Fibroblast of lung (primary cell): ENCODE results near the gene TMEM131. TPM values are rescaled to one million over a fixed set of nuclear protein-coding genes. Genes with fewer than 3 reads are reported as not detected.

ENCODE experiments used
- DNase-seq, 2 donors: peaks; one replicate each; pipeline versions ENCODE4 v3.0.0 to v3.0.0-alpha.2; 2010; ENCODE audit warnings: low read depth in 2 of 2
- H2AFZ ChIP-seq: 2 replicates; pipeline ENCODE4 v1.5.1; 2012; ENCODE audit warnings: low read length, control low read depth, inconsistent platforms
- H3K27ac ChIP-seq: 2 replicates; pipeline ENCODE4 v1.5.1; 2011; ENCODE audit warnings: low read length, control low read depth; ENCODE audit not compliant: insufficient read depth
- H3K27me3 ChIP-seq: 2 replicates; pipeline ENCODE4 v1.5.1; 2011; ENCODE audit warnings: mild to moderate bottlenecking, low read length; ENCODE audit not compliant: control insufficient read depth, insufficient read depth
- H3K36me3 ChIP-seq: 2 replicates; pipeline ENCODE4 v1.5.1; 2011; ENCODE audit warnings: low read length; ENCODE audit not compliant: control insufficient read depth, insufficient read depth
- H3K4me1 ChIP-seq: 2 replicates; pipeline ENCODE4 v1.5.1; 2011; ENCODE audit warnings: low read length; ENCODE audit not compliant: control insufficient read depth, insufficient read depth; ENCODE audit errors: extremely low read depth
- H3K4me2 ChIP-seq: 2 replicates; pipeline ENCODE4 v1.5.1; 2011; ENCODE audit warnings: low read length, control low read depth; ENCODE audit not compliant: insufficient read depth; ENCODE audit errors: extremely low read depth
- H3K4me3 ChIP-seq, 4 experiments: fragments of 200-600 bp in 1 of 4; sonication (generic) in 1 of 4; replicated peaks in 1 of 4; 2 replicates each; pipeline ENCODE4 v1.5.1; 2011 to 2016; ENCODE audit warnings: low read length in 4 of 4, low read depth in 3 of 4, mild to moderate bottlenecking in 3 of 4, control low read depth in 2 of 4, inconsistent platforms in 1 of 4, mixed read lengths in 1 of 4; ENCODE audit not compliant: insufficient read depth in 1 of 4; ENCODE audit errors: control extremely low read depth in 1 of 4
- H3K79me2 ChIP-seq: 2 replicates; pipeline ENCODE4 v1.5.1; 2012; ENCODE audit warnings: mild to moderate bottlenecking, low read length, inconsistent platforms; ENCODE audit not compliant: control insufficient read depth, insufficient read depth
- H3K9ac ChIP-seq: 2 replicates; pipeline ENCODE4 v1.5.1; 2011; ENCODE audit warnings: mild to moderate bottlenecking, low read length, control low read depth; ENCODE audit not compliant: insufficient read depth
- H3K9me3 ChIP-seq: 2 replicates; pipeline ENCODE4 v1.5.1; 2012; ENCODE audit warnings: low read depth, low read length; ENCODE audit not compliant: control insufficient read depth, insufficient read depth
- H4K20me1 ChIP-seq: 2 replicates; pipeline ENCODE4 v1.5.1; 2011; ENCODE audit warnings: low read length; ENCODE audit not compliant: control insufficient read depth, insufficient read depth; ENCODE audit errors: extremely low read depth
- CTCF ChIP-seq, 2 donors: IDR thresholded peaks in 1 of 2; conservative IDR thresholded peaks in 1 of 2; 1 replicate in 1 of 2; 2 replicates in 1 of 2; pipeline ENCODE4 v1.5.1; 2011 to 2012; ENCODE audit warnings: low read length in 2 of 2, control low read depth in 1 of 2, inconsistent platforms in 1 of 2, low read depth in 1 of 2, mild to moderate bottlenecking in 1 of 2
- EZH2 ChIP-seq: IDR thresholded peaks from 2 replicates; pipeline ENCODE4 v1.5.1; 2012; ENCODE audit warnings: low read length, control low read depth, mild to moderate bottlenecking; ENCODE audit errors: missing control alignments
- polyA plus RNA-seq, 2 donors: library from polyadenylated mRNA; depleted of rRNA in 1 of 2; stranded (reverse) in 1 of 2; unstranded in 1 of 2; fragments of >200 nt; gene quantifications; 2 replicates each; pipeline ENCODE4 v1.2.1, GENCODE V29; 2011 to 2012; ENCODE audit warnings: missing spikeins in 1 of 2
- total RNA-seq: library from RNA; depleted of rRNA; stranded (reverse); fragments of >200 nt; gene quantifications from 2 replicates; pipeline ENCODE4 v1.2.1, GENCODE V29; 2014

The TMEM131 gene
- total and polyA plus RNA-seq, 2 donors (not counting 1 experiment from before 2014, with no cell fraction given) = 18.1 to 32.4 TPM

- Histone ChIP-seq H3K4me3 (no peak overlapping the region), H3K9me3 (no peaks in the 10 kb centered on the region), H3K27ac (no peak overlapping the region), H3K36me3 (no peaks in the 10 kb centered on the region), H3K27me3 (no peaks in the 10 kb centered on the region), H4K20me1 (no peaks in the 10 kb centered on the region), H3K4me1 (no peaks in the 10 kb centered on the region), H3K4me2 (no peak overlapping the region), H3K79me2 (no peaks in the 10 kb centered on the region), H2AFZ (no peak overlapping the region), H3K9ac (no peak overlapping the region)
- TF ChIP-seq CTCF (conservative IDR thresholded peaks at IDR 0.05 in 1 of 2, IDR thresholded peaks at IDR 0.05 in 1 of 2; ENCODE audit: low read depth in 1 of 2, low read length in 2 of 2) (no peak), EZH2 (no peak)
- peak; percentile 35 to 86 for DNase-seq
Measured at GRCh38 chr2:98028101-98028561, 32.4 kb upstream of the TMEM131 start.

GRCh38 chr2:98027538-98027937 is 31.8 kb upstream of the TMEM131 start:
- Histone ChIP-seq H2AFZ (no peak overlapping the region), H3K9ac (no peak overlapping the region), H3K27ac (no peak overlapping the region), H3K27me3 (no peaks in the 10 kb centered on the region), H3K36me3 (no peaks in the 10 kb centered on the region), H3K4me1 (no peaks in the 10 kb centered on the region), H3K9me3 (no peaks in the 10 kb centered on the region), H3K79me2 (no peaks in the 10 kb centered on the region), H4K20me1 (no peaks in the 10 kb centered on the region), H3K4me2 (no peak overlapping the region), H3K4me3 (no peak overlapping the region)
- peak in 1 of 2 donors; percentile 3 for DNase-seq
- no peak for TF ChIP-seq CTCF (conservative IDR thresholded peaks at IDR 0.05 in 1 of 2, IDR thresholded peaks at IDR 0.05 in 1 of 2; ENCODE audit: low read depth in 1 of 2, low read length in 2 of 2)
- no peak for TF ChIP-seq EZH2

- Histone ChIP-seq H3K4me3 (no peak overlapping the region), H3K9ac (no peak overlapping the region), H3K79me2 (no peaks in the 10 kb centered on the region), H3K36me3 (no peaks in the 10 kb centered on the region), H4K20me1 (no peaks in the 10 kb centered on the region), H3K4me1 (no peaks in the 10 kb centered on the region), H3K4me2 (no peak overlapping the region), H3K9me3 (no peaks in the 10 kb centered on the region), H3K27me3 (no peaks in the 10 kb centered on the region), H2AFZ (no peak overlapping the region), H3K27ac (no peak overlapping the region)
- TF ChIP-seq EZH2 = no peak
- no peak for TF ChIP-seq CTCF (conservative IDR thresholded peaks at IDR 0.05 in 1 of 2, IDR thresholded peaks at IDR 0.05 in 1 of 2; ENCODE audit: low read depth in 1 of 2, low read length in 2 of 2)
- DNase-seq = no peak
Measured at GRCh38 chr2:98026927-98027522, 31.3 kb upstream of the TMEM131 start.
